Measurements from ENCODE around the gene MFNG.
"Not testable (repeated sequence)": the region's sequence is repeated elsewhere in the genome, so short reads cannot be mapped to it uniquely, and the experiment has no call there.

MFNG gene

DNA sequence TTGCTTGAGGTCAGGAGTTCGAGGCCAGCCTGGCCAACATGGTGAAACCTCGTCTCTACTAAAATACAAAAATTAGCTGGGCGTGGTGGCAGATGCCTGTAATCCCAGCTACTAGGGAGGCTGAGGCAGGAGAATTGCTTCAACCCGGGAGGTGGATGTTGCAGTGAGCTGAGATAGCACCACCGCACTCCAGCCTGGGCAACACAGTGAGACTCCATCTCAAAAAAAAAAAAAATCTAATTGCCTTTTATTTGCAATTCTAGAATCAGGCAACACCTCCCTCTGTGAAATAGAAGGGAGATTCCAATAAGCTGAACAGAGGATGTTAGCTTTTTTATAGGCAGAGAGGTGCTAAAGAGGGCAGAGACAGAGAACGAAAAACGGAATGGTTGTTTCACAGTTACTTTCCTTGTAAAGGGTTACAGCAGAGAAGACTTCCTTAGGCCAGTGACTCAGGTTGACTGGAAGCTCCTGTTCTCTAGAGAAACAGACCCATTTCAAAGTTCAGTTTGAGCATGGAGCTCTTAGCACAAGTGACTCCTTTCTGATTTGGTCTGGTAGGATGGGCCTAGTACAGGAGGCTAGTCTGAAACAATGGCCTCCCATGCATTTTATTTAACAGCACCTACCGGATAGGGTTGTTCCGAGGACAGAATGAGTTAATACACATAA lies 41.0 kb upstream of the MFNG start:
- POLR2A ChIA-PET: interaction anchor here (0.7 kb wide), 1 partner anchor 38 kb away, joined by 3 read pairs; no protein-coding TSS in a partner anchor

DNA sequence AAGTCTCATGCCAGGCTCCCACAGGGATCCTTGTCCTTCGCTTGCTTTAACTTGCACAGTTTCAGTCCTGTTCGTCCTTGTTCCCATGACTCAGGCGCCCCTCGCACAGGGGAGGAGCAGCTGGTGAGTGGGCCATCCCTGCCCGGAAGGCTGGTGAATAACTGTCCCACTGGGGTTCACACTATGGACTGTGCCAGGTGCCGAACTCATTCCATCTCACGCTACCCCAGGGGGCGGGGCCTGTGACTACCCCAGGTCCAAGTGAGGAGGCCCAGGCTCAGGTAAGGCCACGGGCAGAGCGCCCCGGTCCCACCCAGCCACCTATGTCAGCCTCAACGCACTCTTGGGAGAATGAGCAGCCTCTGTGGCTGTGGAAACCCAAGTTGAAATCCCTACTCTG lies 40.2 kb upstream of the MFNG start:
- H3K4me1 ChIP-seq (ENCODE audit: control insufficient read depth, insufficient read depth, low read length): no peaks in the 10 kb centered on the region
- H3K4me3 ChIP-seq (ENCODE audit: low read depth, low read length): no peak overlapping the region
- TF ChIP-seq, protein P1, sequence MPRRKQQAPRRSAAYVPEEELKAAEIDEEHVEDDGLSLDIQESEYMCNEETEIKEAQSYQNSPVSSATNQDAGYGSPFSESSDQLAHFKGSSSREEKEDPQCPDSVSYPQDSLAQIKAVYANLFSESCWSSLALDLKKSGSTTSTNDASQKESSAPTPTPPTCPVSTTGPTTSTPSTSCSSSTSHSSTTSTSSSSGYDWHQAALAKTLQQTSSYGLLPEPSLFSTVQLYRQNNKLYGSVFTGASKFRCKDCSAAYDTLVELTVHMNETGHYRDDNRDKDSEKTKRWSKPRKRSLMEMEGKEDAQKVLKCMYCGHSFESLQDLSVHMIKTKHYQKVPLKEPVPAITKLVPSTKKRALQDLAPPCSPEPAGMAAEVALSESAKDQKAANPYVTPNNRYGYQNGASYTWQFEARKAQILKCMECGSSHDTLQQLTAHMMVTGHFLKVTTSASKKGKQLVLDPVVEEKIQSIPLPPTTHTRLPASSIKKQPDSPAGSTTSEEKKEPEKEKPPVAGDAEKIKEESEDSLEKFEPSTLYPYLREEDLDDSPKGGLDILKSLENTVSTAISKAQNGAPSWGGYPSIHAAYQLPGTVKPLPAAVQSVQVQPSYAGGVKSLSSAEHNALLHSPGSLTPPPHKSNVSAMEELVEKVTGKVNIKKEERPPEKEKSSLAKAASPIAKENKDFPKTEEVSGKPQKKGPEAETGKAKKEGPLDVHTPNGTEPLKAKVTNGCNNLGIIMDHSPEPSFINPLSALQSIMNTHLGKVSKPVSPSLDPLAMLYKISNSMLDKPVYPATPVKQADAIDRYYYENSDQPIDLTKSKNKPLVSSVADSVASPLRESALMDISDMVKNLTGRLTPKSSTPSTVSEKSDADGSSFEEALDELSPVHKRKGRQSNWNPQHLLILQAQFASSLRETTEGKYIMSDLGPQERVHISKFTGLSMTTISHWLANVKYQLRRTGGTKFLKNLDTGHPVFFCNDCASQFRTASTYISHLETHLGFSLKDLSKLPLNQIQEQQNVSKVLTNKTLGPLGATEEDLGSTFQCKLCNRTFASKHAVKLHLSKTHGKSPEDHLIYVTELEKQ (tag by site-specific recombination; IDR thresholded peaks at IDR 0.05; ENCODE audit: borderline replicate concordance): no peak
- TF ChIP-seq ZNF513 (tag by site-specific recombination; IDR thresholded peaks at IDR 0.05) (no peak), ZNF660 (tag by site-specific recombination; IDR thresholded peaks at IDR 0.05) (no peak), ZNF391 (tag by site-specific recombination; IDR thresholded peaks at IDR 0.05; ENCODE audit: borderline replicate concordance, low read depth) (no peak), ZNF843 (tag by site-specific recombination; IDR thresholded peaks at IDR 0.05) (no peak), ZBTB10 (tag by site-specific recombination; IDR thresholded peaks at IDR 0.05) (no peak)
- TF ChIP-seq, protein P2, sequence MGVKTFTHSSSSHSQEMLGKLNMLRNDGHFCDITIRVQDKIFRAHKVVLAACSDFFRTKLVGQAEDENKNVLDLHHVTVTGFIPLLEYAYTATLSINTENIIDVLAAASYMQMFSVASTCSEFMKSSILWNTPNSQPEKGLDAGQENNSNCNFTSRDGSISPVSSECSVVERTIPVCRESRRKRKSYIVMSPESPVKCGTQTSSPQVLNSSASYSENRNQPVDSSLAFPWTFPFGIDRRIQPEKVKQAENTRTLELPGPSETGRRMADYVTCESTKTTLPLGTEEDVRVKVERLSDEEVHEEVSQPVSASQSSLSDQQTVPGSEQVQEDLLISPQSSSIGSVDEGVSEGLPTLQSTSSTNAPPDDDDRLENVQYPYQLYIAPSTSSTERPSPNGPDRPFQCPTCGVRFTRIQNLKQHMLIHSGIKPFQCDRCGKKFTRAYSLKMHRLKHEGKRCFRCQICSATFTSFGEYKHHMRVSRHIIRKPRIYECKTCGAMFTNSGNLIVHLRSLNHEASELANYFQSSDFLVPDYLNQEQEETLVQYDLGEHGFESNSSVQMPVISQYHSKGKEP (tag by site-specific recombination; IDR thresholded peaks at IDR 0.05): no peak
- no peaks in the 10 kb centered on the region for H3K36me3 ChIP-seq (ENCODE audit: control insufficient read depth in 2 of 2, insufficient read depth in 1 of 2, low read length in 2 of 2)
- ChIA-PET CTCF (interaction anchor here (0.6 to 1.3 kb wide), 2 partner anchors 12 to 121 kb away, joined by 3 read pairs; no protein-coding TSS in a partner anchor), POLR2A (no interaction called here)
- H3K9me3 ChIP-seq (ENCODE audit: control insufficient read depth, insufficient read depth, low read depth, low read length): no peaks in the 10 kb centered on the region
- no peak overlapping the region for H3K27ac ChIP-seq (ENCODE audit: extremely low read depth, low read depth, low read length)

More for the DNA sequence above, 41.0 kb upstream of the MFNG start:
- not testable (repeated sequence) for H3K36me3 ChIP-seq (ENCODE audit: control insufficient read depth in 2 of 2, insufficient read depth in 1 of 2, low read length in 2 of 2); H3K4me1 ChIP-seq (ENCODE audit: control insufficient read depth, insufficient read depth, low read length); H3K4me3 ChIP-seq (ENCODE audit: low read depth, low read length); H3K9me3 ChIP-seq (ENCODE audit: control insufficient read depth, insufficient read depth, low read depth, low read length); H3K27ac ChIP-seq (ENCODE audit: extremely low read depth, low read depth, low read length)
- CTCF ChIA-PET: interaction anchor here (0.6 to 3.3 kb wide), 8 partner anchors 12 to 290 kb away, joined by 3 to 31 read pairs (median 6); no protein-coding TSS in a partner anchor
- peak; percentile 81 for TF ChIP-seq ZNF121 (tag by site-specific recombination; IDR thresholded peaks at IDR 0.05)
- peak; percentile 76 for TF ChIP-seq ZNF341 (tag by site-specific recombination; IDR thresholded peaks at IDR 0.05; ENCODE audit: low read depth)
